ENCODE results near the gene NBDY.

The NBDY gene

DNA sequence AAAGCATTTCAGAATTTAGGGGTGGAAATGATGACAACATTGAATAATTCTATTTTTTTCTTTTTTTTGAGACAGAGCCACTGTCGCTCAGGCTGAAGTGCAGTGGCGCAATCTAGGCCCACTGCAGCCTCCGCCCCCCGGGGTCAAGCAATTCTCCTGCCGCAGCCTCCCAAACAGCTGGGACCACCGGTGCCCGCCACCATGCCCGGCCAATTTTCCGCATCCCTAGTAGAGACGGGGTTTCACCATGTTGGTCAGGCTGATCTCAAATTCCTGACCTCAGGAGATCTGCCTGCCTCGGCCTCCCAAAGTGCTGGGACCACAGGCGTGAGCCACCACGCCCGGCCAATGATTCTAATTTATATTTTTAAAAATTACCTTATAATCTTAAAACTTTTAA lies 7.2 kb downstream of the NBDY start:
- no peak overlapping the region for H3K4me3 ChIP-seq (ENCODE audit: low read length)
- DNase-seq (ENCODE audit: low read depth): no peak
- TF ChIP-seq, protein P1, sequence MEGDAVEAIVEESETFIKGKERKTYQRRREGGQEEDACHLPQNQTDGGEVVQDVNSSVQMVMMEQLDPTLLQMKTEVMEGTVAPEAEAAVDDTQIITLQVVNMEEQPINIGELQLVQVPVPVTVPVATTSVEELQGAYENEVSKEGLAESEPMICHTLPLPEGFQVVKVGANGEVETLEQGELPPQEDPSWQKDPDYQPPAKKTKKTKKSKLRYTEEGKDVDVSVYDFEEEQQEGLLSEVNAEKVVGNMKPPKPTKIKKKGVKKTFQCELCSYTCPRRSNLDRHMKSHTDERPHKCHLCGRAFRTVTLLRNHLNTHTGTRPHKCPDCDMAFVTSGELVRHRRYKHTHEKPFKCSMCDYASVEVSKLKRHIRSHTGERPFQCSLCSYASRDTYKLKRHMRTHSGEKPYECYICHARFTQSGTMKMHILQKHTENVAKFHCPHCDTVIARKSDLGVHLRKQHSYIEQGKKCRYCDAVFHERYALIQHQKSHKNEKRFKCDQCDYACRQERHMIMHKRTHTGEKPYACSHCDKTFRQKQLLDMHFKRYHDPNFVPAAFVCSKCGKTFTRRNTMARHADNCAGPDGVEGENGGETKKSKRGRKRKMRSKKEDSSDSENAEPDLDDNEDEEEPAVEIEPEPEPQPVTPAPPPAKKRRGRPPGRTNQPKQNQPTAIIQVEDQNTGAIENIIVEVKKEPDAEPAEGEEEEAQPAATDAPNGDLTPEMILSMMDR (conservative IDR thresholded peaks at IDR 0.05; ENCODE audit: low read depth, low read length): no peak

DNA sequence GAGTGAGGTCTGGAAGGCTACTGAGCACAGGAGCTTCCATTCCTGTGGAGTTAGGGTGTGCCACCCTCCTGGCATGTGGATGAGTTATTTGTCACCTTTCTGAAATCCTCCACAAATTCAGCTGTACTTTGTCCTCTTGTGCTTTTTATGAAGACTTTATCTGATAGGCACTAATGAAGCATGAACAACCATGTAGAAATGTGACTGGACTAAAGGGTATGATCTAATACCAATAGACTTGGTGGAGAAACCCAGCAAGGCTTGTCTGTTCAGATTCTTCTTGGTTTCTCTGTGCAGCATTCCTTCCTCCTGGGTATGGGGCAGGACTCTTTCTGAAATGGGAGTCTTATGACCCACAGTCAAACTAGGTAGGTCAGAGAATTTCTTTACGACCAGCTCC lies 9.6 kb downstream of the NBDY start:
- H3K4me3 ChIP-seq (ENCODE audit: low read length): no peak overlapping the region
- DNase-seq (ENCODE audit: low read depth): no peak
- TF ChIP-seq, protein P1 (conservative IDR thresholded peaks at IDR 0.05; ENCODE audit: low read depth, low read length): no peak

DNA sequence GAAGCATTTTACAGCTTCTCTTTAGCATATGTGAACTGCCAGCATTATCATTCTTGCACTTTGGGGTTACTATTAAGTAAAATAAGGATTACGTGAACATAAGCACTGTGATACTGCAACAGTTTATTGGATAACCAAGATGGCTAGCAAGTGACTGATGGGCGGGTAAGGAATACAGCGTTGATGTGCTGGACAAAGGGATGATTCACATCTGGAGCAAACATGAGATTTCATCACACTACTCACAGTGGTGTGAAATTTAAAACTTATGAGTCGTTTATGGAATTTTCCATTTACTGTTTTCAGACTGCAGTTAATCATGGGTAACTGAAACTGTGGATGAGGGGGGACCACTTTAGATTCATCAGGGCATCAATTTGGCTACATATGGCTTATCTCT lies 16.0 kb downstream of the NBDY start:
- H3K4me3 ChIP-seq (ENCODE audit: low read length): no peak overlapping the region
- no peak for DNase-seq (ENCODE audit: low read depth)
- TF ChIP-seq, protein P1 (conservative IDR thresholded peaks at IDR 0.05; ENCODE audit: low read depth, low read length): no peak

DNA sequence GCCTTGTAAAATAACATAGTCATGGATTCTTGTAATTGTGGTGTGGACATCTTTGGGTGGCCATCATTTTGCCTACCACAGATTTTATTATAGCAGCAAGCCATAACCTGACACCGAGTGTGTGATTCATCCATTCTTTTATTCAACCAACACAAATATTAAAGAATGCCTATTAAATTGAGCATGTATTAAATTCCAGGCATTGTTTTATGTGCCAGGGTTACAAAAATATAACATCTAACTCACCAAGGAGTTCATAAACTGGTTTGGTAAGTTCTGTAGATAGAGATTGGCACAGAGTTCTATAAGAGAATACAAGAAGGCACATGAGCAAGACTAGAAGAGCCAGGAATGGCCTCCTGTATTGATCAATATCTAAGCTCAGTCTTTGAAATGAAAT lies 18.0 kb downstream of the NBDY start:
- TF ChIP-seq, protein P1 (conservative IDR thresholded peaks at IDR 0.05; ENCODE audit: low read depth, low read length): no peak
- no peak for DNase-seq (ENCODE audit: low read depth)
- H3K4me3 ChIP-seq (ENCODE audit: low read length): no peak overlapping the region

DNA sequence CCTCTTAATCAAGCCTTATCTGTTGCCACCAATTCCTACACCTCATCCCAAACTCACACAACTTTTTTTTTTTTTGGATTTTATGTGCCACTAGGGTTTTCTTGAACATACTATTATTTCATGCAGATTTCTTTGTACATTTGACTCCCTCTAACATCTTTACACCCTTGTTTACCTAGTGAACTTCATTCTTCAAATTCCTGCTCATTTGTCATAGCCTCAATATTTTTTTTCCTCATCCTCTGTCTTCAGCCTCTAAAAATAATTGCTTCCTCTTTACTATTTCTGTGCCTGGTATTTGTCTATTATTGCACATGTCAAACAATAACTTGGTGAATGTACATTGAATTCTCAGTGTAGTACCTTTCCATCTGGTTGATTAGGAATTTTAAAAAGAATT lies 22.0 kb downstream of the NBDY start:
- TF ChIP-seq, protein P1 (conservative IDR thresholded peaks at IDR 0.05; ENCODE audit: low read depth, low read length): no peak
- no peak for DNase-seq (ENCODE audit: low read depth)
- H3K4me3 ChIP-seq (ENCODE audit: low read length): no peak overlapping the region

DNA sequence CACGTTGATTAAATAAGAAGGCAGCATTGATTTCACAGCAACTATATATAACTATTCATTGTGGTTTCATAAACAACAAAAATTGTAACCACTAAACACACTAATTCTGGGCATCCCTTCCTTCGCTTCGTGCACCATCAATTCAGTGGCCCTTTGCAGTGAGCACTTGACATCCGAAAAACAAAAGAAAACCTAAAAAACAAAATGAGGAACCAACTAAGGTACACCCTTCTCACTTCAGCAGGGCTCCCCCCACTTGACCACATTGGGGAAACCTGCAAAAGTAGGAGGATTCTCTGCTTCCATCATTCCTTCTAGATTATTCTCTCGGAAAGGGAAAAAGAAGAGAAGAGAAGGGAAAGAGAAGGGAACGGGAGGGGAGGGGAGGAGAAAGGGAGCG lies 28.3 kb downstream of the NBDY start:
- no peak for DNase-seq (ENCODE audit: low read depth)
- TF ChIP-seq, protein P1 (conservative IDR thresholded peaks at IDR 0.05; ENCODE audit: low read depth, low read length): no peak
- H3K4me3 ChIP-seq (ENCODE audit: low read length): no peak overlapping the region

DNA sequence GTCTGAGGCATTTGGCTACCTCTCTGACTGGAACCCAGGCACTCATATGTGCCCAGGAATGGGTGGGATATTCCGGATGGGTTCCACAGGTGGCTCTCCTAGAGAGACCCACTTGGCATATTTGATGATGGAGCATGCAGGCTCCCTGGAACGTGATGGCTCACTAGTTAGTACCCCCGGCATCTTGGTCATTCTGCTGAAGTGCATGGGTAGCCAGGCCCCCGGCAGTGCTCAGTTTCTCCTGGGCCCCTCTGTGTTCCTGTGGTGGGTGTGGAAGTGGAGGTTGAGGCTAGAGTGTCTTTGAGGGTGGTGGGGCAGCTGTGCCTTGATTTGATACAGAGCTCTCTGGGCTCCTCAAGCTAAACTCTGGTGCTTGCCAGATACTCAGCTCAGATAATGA lies 29.4 kb downstream of the NBDY start:
- no peak for DNase-seq (ENCODE audit: low read depth)
- TF ChIP-seq, protein P1 (conservative IDR thresholded peaks at IDR 0.05; ENCODE audit: low read depth, low read length): no peak
- H3K4me3 ChIP-seq (ENCODE audit: low read length): no peak overlapping the region
